Nucleus accumbens (tissue), 56 donors: ENCODE measurements around the gene ZDHHC12.

Experiments used
- DNase-seq, 56 donors: peaks; one replicate each; lab custom pipeline; 2025; lab: John Stamatoyannopoulos, UW

Gene ZDHHC12, protein sequence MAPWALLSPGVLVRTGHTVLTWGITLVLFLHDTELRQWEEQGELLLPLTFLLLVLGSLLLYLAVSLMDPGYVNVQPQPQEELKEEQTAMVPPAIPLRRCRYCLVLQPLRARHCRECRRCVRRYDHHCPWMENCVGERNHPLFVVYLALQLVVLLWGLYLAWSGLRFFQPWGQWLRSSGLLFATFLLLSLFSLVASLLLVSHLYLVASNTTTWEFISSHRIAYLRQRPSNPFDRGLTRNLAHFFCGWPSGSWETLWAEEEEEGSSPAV

GRCh38 chr9:128723866-128724743, at the start of gene ZDHHC12:
Gene ZDHHC12 (minus strand): TSS chr9:128724127. CDS start chr9:128724093, 34 bp downstream.
- peak; percentile 49 to 96 (median 86) for DNase-seq

- no peak for DNase-seq
Observed at GRCh38 chr9:128773049-128773448, 49.1 kb upstream of the ZDHHC12 start.

DNA sequence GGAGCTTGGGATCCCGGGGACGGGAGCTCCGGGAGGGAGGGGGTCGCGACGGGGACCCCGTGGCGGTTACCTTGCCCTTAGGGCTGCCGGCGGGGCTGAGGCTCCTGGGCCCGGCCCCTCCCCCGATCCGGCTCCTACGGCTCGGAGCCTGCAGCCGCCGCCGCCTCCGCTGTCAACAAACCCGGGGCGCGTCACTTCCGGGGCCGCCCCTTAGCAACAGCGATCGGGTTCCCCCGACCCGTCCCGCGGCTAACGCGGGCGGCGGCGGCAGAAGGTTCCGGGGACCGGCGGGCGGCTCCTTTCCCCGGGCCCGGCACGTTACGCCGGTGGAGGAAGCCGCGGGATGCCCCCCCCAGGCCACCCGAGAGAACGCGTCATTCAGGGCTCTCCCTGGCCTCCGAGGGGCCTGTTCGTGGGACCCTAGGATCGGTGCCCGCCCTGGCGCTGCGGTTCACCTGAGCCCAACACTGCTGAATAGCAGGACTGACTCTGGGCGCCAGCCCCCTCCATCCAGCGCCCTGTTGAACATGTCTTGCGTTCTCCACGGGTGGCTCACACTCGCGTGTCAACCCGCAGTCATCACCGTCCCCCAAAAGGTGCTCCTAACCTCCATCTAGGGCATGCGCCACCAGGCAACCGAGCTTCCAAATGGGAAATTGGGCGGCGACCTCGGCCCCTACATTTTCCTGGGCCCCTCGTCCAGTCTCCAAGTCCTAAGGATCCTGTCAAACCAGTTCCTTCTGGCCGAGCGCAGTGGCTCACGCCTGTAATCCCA, 48.0 kb upstream of the ZDHHC12 start, which contains the start of gene ZER1:
Gene ZER1, minus strand, starts transcription at position 183 of the 775 bp plus-strand sequence. CDS start 16,362 bp downstream, outside the sequence.
- peak in 55 of 56 donors; percentile 22 to 95 (median 85) for DNase-seq

DNA sequence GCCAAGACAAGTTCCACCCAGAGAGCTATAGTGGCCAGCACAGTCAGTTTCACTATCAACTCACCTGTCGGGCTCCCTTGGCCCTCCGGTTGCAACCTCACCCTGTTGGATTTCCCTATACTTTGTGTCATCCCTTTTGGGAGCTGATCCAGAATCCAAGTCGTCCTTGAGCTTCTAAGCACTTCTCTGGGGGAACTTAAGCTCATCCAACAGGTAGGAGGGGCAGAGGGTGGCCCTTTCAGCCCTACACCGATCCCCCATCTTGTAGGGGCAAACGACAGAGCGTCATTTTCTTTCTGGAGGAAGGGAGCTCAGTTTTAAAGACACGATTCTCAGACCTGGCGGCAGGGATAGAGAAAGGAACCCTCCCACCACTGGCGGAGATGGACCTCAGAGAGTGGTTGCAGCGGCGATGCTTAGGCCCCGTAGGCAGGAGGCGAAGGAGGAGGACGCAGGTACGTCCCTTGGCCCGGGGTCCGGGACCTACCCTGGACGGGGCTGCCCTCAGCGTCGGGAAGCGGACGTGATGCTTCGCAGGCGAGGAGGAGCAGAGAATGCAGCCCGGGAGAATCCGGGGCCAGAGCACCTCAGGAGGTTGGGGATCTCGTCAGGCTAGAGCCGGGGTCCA, 47.3 kb upstream of the ZDHHC12 start:
- DNase-seq, result peak in 7 of 56 donors; percentile 12 to 62 (median 51)

GRCh38 chr9:128770286-128771030, 46.5 kb upstream of the ZDHHC12 start:
- DNase-seq, result no peak

- DNase-seq, result no peak
Observed at GRCh38 chr9:128768606-128769005, 44.7 kb upstream of the ZDHHC12 start.

- no peak for DNase-seq
Observed at GRCh38 chr9:128765499-128765898, 41.6 kb upstream of the ZDHHC12 start.

- DNase-seq, result no peak
Observed at GRCh38 chr9:128764361-128764760, 40.4 kb upstream of the ZDHHC12 start.

- DNase-seq, result peak in 8 of 56 donors; percentile 5 to 47 (median 28)
Observed at GRCh38 chr9:128762671-128763449, 38.9 kb upstream of the ZDHHC12 start.

- DNase-seq, result no peak
Observed at GRCh38 chr9:128757602-128758001, 33.7 kb upstream of the ZDHHC12 start.

GRCh38 chr9:128753627-128754026, 29.7 kb upstream of the ZDHHC12 start:
- DNase-seq, result no peak

DNA sequence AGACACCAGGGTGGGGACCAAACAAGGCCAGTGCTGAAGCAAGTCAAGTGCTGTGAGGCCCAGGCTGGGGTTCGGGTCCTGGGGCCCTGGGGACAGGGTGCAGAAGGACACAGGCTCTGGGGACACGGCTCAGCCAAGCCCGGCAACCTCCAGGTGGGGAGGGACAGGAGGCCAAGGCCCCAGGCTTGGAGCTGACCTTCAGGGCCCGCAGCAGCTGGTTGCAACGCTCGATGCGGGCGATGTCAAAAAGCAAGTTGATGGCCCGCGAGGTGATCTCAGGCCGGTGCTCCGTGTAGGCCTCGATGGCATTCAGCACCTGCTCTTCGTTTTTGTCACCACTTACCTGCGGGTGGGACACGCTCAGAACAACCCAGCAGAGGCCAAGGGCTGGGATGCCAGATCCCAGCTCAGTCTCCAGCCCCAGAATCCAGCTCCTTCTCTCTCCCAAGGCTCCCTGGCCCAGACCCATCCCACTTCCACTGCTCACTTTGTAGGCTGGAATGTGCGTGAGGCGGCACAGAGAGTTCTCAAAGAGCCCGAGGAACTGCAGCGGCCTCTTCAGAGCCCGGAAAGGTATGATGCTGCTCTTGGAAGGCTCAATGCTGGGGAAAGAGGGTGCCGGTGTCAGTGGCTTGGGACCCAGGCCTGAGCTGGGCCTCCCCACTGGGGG, 27.1 kb upstream of the ZDHHC12 start:
- DNase-seq, result no peak

GRCh38 chr9:128747241-128747640, 23.3 kb upstream of the ZDHHC12 start:
- DNase-seq, result no peak

DNA sequence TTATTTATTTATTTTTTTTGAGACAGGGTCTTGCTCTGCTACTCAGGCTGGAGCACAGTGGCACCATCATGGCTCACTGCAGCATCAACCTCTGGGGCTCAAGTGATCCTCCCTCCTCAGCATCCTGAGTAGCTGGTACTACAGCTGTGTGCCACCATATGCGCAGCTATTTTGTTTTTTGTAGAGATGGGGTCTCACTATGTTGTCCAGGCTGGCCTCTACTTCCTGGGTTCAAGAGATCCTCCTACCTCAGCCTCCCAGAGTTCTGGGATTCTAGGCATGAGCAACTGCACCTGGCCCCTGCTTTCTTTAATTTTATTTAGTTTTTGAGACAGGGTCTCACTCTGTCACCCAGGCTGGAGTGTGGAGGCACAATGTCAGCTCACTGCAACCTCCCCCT, 19.5 kb upstream of the ZDHHC12 start:
- DNase-seq, result no peak

- DNase-seq, result no peak
Observed at GRCh38 chr9:128742401-128742800, 18.5 kb upstream of the ZDHHC12 start.

DNA sequence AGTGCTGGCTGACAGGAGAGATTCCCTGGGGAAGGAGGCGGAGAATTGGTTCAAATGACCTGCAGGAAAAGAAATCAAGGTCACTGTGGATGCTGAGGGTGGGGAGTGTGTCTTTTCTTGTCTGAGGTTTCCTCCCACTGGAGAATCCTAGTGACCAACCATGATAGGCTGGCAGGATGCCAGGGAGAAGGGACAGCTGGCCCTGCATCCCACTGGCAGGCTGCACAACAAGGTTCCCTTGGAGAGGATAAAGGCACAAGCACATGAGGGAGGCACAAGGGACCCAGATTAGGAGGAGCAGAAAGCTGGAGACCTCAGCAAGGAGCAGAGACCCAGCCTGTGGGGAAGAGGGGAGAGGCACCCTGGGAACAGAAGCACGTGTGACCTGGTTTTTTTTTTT, 11.4 kb upstream of the ZDHHC12 start:
- peak in 29 of 56 donors; percentile 5 to 60 (median 23) for DNase-seq

DNA sequence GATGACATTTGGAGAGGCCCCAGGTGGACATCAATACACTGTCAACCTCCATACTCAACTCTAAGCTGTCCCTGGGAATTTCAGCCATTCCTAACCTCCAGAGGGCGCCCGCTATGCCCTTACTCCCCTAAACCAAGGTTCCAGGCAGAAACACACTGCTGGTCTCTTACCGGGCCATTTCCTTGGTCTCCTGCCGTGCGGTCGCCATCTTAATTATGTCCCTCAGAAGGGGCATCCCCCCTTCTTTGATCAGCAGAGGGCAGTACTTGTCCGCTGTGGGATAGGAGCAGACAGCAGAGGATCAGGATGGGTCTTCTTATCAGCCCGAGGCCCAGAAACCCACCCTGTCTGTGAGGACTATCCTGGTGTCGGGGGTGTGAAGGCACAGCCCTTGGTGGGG, 9.3 kb upstream of the ZDHHC12 start:
- peak in 39 of 56 donors; percentile 6 to 71 (median 27) for DNase-seq

DNA sequence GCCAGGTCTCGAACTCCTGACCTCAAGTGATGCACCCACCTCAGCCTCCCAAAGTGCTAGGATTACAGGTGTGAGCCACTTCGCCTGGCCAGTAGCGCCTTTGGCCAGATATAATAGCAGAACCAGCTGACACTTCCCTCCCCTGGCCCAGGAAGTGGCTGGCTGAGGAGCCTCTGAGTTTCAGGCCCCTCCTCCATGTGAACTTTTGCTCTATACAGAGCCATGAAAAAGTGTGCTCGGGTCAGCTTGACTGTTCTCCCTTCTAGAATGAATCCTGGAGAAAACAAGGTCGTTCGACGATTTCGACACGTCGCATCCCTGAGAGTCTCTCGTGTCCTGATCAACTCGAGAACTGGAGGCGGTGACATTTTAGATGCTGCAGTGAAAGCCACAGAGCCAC, 8.6 kb upstream of the ZDHHC12 start:
- DNase-seq, result no peak
